Measurements from ENCODE around the gene CACNA2D4. TPM values are rescaled to one million over a fixed set of nuclear protein-coding genes. Genes with fewer than 3 reads are reported as not detected.

CACNA2D4 gene
- total and polyA plus RNA-seq, 2 donors (not counting 3 experiments of a cell fraction or from before 2014, with no cell fraction given): 0.58 to 0.73 TPM

GRCh38 chr12:1797991-1798640 lies 120.3 kb downstream of the CACNA2D4 start:
- H2AFZ ChIP-seq (ENCODE audit: low read depth, low read length): no peak overlapping the region
- dilution Hi-C loops (cut with MboI; ENCODE audit: extremely low pct_ligation_motif_present, low sequenced_read_pairs) (no loop called here), intact Hi-C loops (cut with micrococcal nuclease) (loop anchor here (2.0 kb wide), 1 partner anchor 237 kb away; no protein-coding TSS in a partner anchor)
- no peak overlapping the region for H3K27ac ChIP-seq (ENCODE audit: insufficient read depth, low read depth, low read length)
- peaks cover 12% of the 10 kb centered on the region for H3K4me1 ChIP-seq (ENCODE audit: control insufficient read depth, extremely low read depth, insufficient read depth, low read length)
- CTCF ChIA-PET: interaction anchor here (1.1 to 5.5 kb wide), 3 partner anchors 14 to 145 kb away, joined by 3 to 87 read pairs (median 4); no protein-coding TSS in a partner anchor
- H4K20me1 ChIP-seq (replicated peaks; ENCODE audit: control insufficient read depth, extremely low read depth, insufficient read depth, low read length): no peaks in the 10 kb centered on the region
- TF ChIP-seq POLR2A (IDR thresholded peaks at IDR 0.05; ENCODE audit: low read depth, low read length) (no peak), JUN (IDR thresholded peaks at IDR 0.05; ENCODE audit: borderline replicate concordance, insufficient read depth, insufficient read length, low read depth) (no peak), MAX (IDR thresholded peaks at IDR 0.05; ENCODE audit: insufficient read depth, insufficient read length) (no peak), EZH2 (IDR thresholded peaks at IDR 0.05; ENCODE audit: borderline replicate concordance, low read depth, low read length, severe bottlenecking) (no peak), MYC (IDR thresholded peaks at IDR 0.05; ENCODE audit: low read depth, low read length) (no peak), FOS (IDR thresholded peaks at IDR 0.05; ENCODE audit: borderline replicate concordance, insufficient read depth, low read length) (no peak), GATA2 (IDR thresholded peaks at IDR 0.05; ENCODE audit: insufficient read depth, insufficient read length, low read depth, low read length) (no peak), POLR2AphosphoS5 (IDR thresholded peaks at IDR 0.05; ENCODE audit: insufficient read depth, low read depth, low read length) (no peak)
- TF ChIP-seq, protein P1, sequence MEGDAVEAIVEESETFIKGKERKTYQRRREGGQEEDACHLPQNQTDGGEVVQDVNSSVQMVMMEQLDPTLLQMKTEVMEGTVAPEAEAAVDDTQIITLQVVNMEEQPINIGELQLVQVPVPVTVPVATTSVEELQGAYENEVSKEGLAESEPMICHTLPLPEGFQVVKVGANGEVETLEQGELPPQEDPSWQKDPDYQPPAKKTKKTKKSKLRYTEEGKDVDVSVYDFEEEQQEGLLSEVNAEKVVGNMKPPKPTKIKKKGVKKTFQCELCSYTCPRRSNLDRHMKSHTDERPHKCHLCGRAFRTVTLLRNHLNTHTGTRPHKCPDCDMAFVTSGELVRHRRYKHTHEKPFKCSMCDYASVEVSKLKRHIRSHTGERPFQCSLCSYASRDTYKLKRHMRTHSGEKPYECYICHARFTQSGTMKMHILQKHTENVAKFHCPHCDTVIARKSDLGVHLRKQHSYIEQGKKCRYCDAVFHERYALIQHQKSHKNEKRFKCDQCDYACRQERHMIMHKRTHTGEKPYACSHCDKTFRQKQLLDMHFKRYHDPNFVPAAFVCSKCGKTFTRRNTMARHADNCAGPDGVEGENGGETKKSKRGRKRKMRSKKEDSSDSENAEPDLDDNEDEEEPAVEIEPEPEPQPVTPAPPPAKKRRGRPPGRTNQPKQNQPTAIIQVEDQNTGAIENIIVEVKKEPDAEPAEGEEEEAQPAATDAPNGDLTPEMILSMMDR (IDR thresholded peaks at IDR 0.05; ENCODE audit: extremely low read depth in 1 of 2, insufficient read depth in 1 of 2, low read depth in 1 of 2, low read length in 2 of 2): no peak
- POLR2A ChIA-PET: no interaction called here
- H3K27me3 ChIP-seq (ENCODE audit: control insufficient read depth in 2 of 2, insufficient read depth in 2 of 2, low read length in 2 of 2): no peaks in the 10 kb centered on the region
- no TSS peak for BruUV-seq (replicated peaks)
- H3K4me3 ChIP-seq (replicated peaks in 1 of 3; ENCODE audit: insufficient read depth in 1 of 3, low read depth in 1 of 3, low read length in 3 of 3): no peak overlapping the region
- H3K9me1 ChIP-seq (replicated peaks; ENCODE audit: control insufficient read depth, extremely low read depth, insufficient read depth, low read length): no peaks in the 10 kb centered on the region
- DNase-seq (ENCODE audit: low read depth, low spot score): no peak
- no peak for FAIRE-seq
- no peaks in the 10 kb centered on the region for H3K36me3 ChIP-seq (ENCODE audit: control insufficient read depth in 2 of 2, extremely low read depth in 1 of 2, insufficient read depth in 2 of 2, low read length in 2 of 2)
- H3K4me2 ChIP-seq (ENCODE audit: insufficient read depth, low read length): no peak overlapping the region
- no peaks in the 10 kb centered on the region for H3K79me2 ChIP-seq (ENCODE audit: control insufficient read depth, insufficient read depth, low read length)
- no peak overlapping the region for H3K9ac ChIP-seq (replicated peaks; ENCODE audit: extremely low read depth, insufficient read depth, low read length)
- no peaks in the 10 kb centered on the region for H3K9me3 ChIP-seq (replicated peaks; ENCODE audit: control insufficient read depth, insufficient read depth, low read length)

Data from endothelial cell of umbilical vein (primary cell).